HepG2 (cell line): ENCODE data around the gene PIP4K2B. TPM values are rescaled to one million over a fixed set of nuclear protein-coding genes. Genes with fewer than 3 reads are reported as not detected.

ENCODE experiments used
- ATAC-seq: fragments of 200-7000 bp; cut with Tn5 transposase; 3 replicates; pipeline ENCODE4 v1.9.1; 2020; ENCODE audit warnings: mild to moderate bottlenecking, moderate library complexity
- BruUV-seq: library from RNA; stranded (reverse); fragments of 400-500 nt; replicated peaks from 2 replicates; lab custom pipeline; 2021; lab: Mats Ljungman, UMichigan
- CTCF ChIA-PET: fragments of 300-600 bp; formaldehyde crosslinking; extraction: SDS; loops from one replicate; lab custom pipeline; 2021; ENCODE audit warnings: low total read pairs, inconsistent platforms, low intra/inter-chr PET ratio; lab: Yijun Ruan, JAX
- POLR2A ChIA-PET: fragments of 350-600 bp; sonication (Branson Sonifier 250); formaldehyde crosslinking; loops from one replicate; lab custom pipeline; 2020; ENCODE audit warnings: antibody characterized with exemption, inconsistent platforms; lab: Yijun Ruan, JAX
- DNase-seq: peaks from one replicate; pipeline ENCODE4 v3.0.0-alpha.2; 2015; ENCODE audit warnings: low spot score
- FAIRE-seq: peaks from 3 replicates; lab custom pipeline; 2011; peaks lifted over from hg19 to GRCh38; lab: Jason Lieb, UNC
- H2AFZ ChIP-seq: one replicate; pipeline ENCODE4 v1.6.1; 2011; ENCODE audit warnings: low read length, inconsistent platforms
- H3K27ac ChIP-seq: fragments of 300-600 bp; 3 replicates; pipeline ENCODE4 v1.8.0; 2011; ENCODE audit warnings: mixed run types, mild to moderate bottlenecking, mixed read lengths, low read length, inconsistent platforms; ENCODE audit not compliant: insufficient read depth; ENCODE audit errors: extremely low read length
- H3K27me3 ChIP-seq, 2 experiments: fragments of 200-600 bp in 1 of 2; 2 replicates in 1 of 2; 3 replicates in 1 of 2; pipeline versions ENCODE4 v1.6.0 to v1.8.0; 2011; ENCODE audit warnings: low read length in 2 of 2, mild to moderate bottlenecking in 2 of 2, moderate library complexity in 2 of 2, inconsistent platforms in 1 of 2; ENCODE audit not compliant: insufficient read depth in 2 of 2, control insufficient read depth in 1 of 2
- H3K36me3 ChIP-seq, 2 experiments: fragments of 200-600 bp in 1 of 2; replicated peaks in 1 of 2; 2 replicates in 1 of 2; 3 replicates in 1 of 2; pipeline versions ENCODE4 v1.5.1 to v1.8.0; 2011; ENCODE audit warnings: low read length in 2 of 2, inconsistent platforms in 1 of 2; ENCODE audit not compliant: insufficient read depth in 2 of 2, control insufficient read depth in 1 of 2
- H3K4me1 ChIP-seq: 2 replicates; pipeline ENCODE4 v1.5.1; 2012; ENCODE audit warnings: low read length, inconsistent platforms; ENCODE audit not compliant: insufficient read depth
- H3K4me2 ChIP-seq: 2 replicates; pipeline ENCODE4 v1.6.0; 2011; ENCODE audit warnings: low read depth, low read length, inconsistent platforms
- H3K4me3 ChIP-seq, 3 experiments: fragments of 200-600 bp in 1 of 3; sonication (generic), shearing (Covaris generic) in 1 of 3; replicated peaks in 1 of 3; 2 replicates each; pipeline ENCODE4 v1.5.1; 2011 to 2016; ENCODE audit warnings: low read length in 3 of 3, inconsistent platforms in 2 of 3, low read depth in 2 of 3, mild to moderate bottlenecking in 2 of 3, control low read depth in 1 of 3, mixed read lengths in 1 of 3; ENCODE audit not compliant: insufficient read depth in 1 of 3
- H3K79me2 ChIP-seq: one replicate; pipeline ENCODE4 v1.6.1; 2011; ENCODE audit warnings: low read length, inconsistent platforms; ENCODE audit not compliant: insufficient read depth
- H3K9ac ChIP-seq: 2 replicates; pipeline ENCODE4 v1.6.0; 2011; ENCODE audit warnings: mild to moderate bottlenecking, low read depth, low read length, inconsistent platforms; ENCODE audit not compliant: insufficient read depth
- H3K9me3 ChIP-seq: 2 replicates; pipeline ENCODE4 v1.5.1; 2012; ENCODE audit warnings: mild to moderate bottlenecking, low read length
- H4K20me1 ChIP-seq: 2 replicates; pipeline ENCODE4 v1.6.0; 2011; ENCODE audit warnings: inconsistent platforms, mild to moderate bottlenecking, low read length, moderate library complexity; ENCODE audit not compliant: insufficient read depth
- ATAD3A ChIP-seq: sonication (generic); formaldehyde crosslinking; IDR thresholded peaks from 2 replicates; pipeline ENCODE4 v1.4.0; 2020; ENCODE audit warnings: missing genetic modification reagents
- CTCF ChIP-seq: sonication (generic); formaldehyde crosslinking; IDR thresholded peaks from 2 replicates; pipeline ENCODE4 v1.5.0; 2020; ENCODE audit warnings: mild to moderate bottlenecking, missing genetic modification reagents, moderate library complexity
- FOXO4 ChIP-seq: sonication (generic); formaldehyde crosslinking; conservative IDR thresholded peaks from 2 replicates; pipeline ENCODE4 v1.8.1; 2023; ENCODE audit warnings: missing genetic modification reagents
- HMGXB4 ChIP-seq, 2 experiments: sonication (generic) in 1 of 2; formaldehyde crosslinking in 1 of 2; IDR thresholded peaks; 2 replicates each; pipeline versions ENCODE4 v1.4.0 to v1.6.1; 2018 to 2020; ENCODE audit warnings: missing genetic modification reagents in 2 of 2, borderline replicate concordance in 1 of 2, low read depth in 1 of 2, mild to moderate bottlenecking in 1 of 2, missing biosample characterization in 1 of 2
- HOMEZ ChIP-seq: IDR thresholded peaks from 2 replicates; pipeline ENCODE4 v1.6.1; 2016; ENCODE audit warnings: low read depth
- POLR2A ChIP-seq, 2 experiments: IDR thresholded peaks; 2 replicates each; pipeline ENCODE4 v1.6.1; 2011; ENCODE audit warnings: low read depth in 2 of 2, low read length in 2 of 2, mild to moderate bottlenecking in 1 of 2, moderate library complexity in 1 of 2; ENCODE audit not compliant: insufficient read depth in 1 of 2
- RAD21 ChIP-seq: fragments of 450-650 bp; formaldehyde crosslinking; IDR thresholded peaks from 2 replicates; pipeline ENCODE4 v1.5.0; 2020; ENCODE audit warnings: mild to moderate bottlenecking
- RFX3 ChIP-seq: IDR thresholded peaks from 2 replicates; pipeline ENCODE4 v1.6.1; 2016; ENCODE audit warnings: missing biosample characterization, missing genetic modification reagents
- SAP130 ChIP-seq: IDR thresholded peaks from 2 replicates; pipeline ENCODE4 v1.6.1; 2016; ENCODE audit warnings: low read depth
- STAG1 ChIP-seq: sonication (generic); formaldehyde crosslinking; IDR thresholded peaks from 2 replicates; pipeline ENCODE4 v1.4.0; 2020; ENCODE audit warnings: missing genetic modification reagents
- TBX2 ChIP-seq: sonication (generic); formaldehyde crosslinking; IDR thresholded peaks from 2 replicates; pipeline ENCODE4 v1.5.0; 2020; ENCODE audit warnings: missing genetic modification reagents, mild to moderate bottlenecking, borderline replicate concordance
- ZFP82 ChIP-seq: sonication (generic); formaldehyde crosslinking; IDR thresholded peaks from 2 replicates; pipeline ENCODE4 v1.5.1; 2020; ENCODE audit warnings: mild to moderate bottlenecking, missing genetic modification reagents, borderline replicate concordance
- ZMYM4 ChIP-seq: sonication (generic); formaldehyde crosslinking; IDR thresholded peaks from 2 replicates; pipeline ENCODE4 v1.8.1; 2023; ENCODE audit warnings: mild to moderate bottlenecking, missing genetic modification reagents
- ZNF740 ChIP-seq: sonication (generic); formaldehyde crosslinking; IDR thresholded peaks from 2 replicates; pipeline ENCODE4 v1.4.0; 2020; ENCODE audit warnings: missing genetic modification reagents
- ZNF747 ChIP-seq: sonication (generic); formaldehyde crosslinking; IDR thresholded peaks from 2 replicates; pipeline ENCODE4 v1.8.1; 2023; ENCODE audit warnings: missing genetic modification reagents, mild to moderate bottlenecking, borderline replicate concordance
- WGBS: methylation state at CpG from one replicate; pipeline ENCODE4 v1.1.6; 2017; ENCODE audit warnings: low lambda C conversion rate; 5-methylcytosine and 5-hydroxymethylcytosine counted together
- in situ Hi-C: cut with HindIII; loops from 2 replicates; pipeline ENCODE4 v1.10.0; 2017; ENCODE audit warnings: low pct_unique_long_range_greater_than_20kb; ENCODE audit not compliant: extremely low pct_ligation_motif_present
- intact Hi-C: fragments of 100-400 bp; cut with micrococcal nuclease; formaldehyde crosslinking; loops from one replicate; pipeline ENCODE4 v1.10.0; 2022; ENCODE audit not compliant: unreplicated experiment
- polyA plus RNA-seq, 8 experiments: library from polyadenylated mRNA; depleted of rRNA in 3 of 8; stranded (reverse) in 7 of 8; unstranded in 1 of 8; fragments of >200 nt; fragmentation: Illumina TruSeq in 4 of 8; extraction: Trizol in 4 of 8; gene quantifications; 2 replicates each; pipeline versions ENCODE4 v1.2.1 to v1.2.3, GENCODE V29; 2011 to 2016; ENCODE audit warnings: low read depth in 4 of 8, missing spikeins in 1 of 8, mixed read lengths in 1 of 8; ENCODE audit not compliant: insufficient read depth in 1 of 8
- total RNA-seq, 5 experiments: library from RNA; depleted of rRNA; stranded (reverse); fragments of >200 nt; fragmentation: Illumina TruSeq; extraction: Trizol; gene quantifications; 2 replicates each; pipeline ENCODE4 v1.2.3, GENCODE V29; 2016; ENCODE audit warnings: low read depth in 1 of 5

Gene PIP4K2B
- total and polyA plus RNA-seq, 2 of the 13 experiments (the other 11 are each of a cell fraction or from before 2014, with no cell fraction given), result 20.4 to 54.0 TPM

GRCh38 chr17:38733982-38734973 lies 65.1 kb downstream of the PIP4K2B start:
- ATAC-seq, result peak; percentile 29
- in situ Hi-C loops, result loop anchor here (5.0 kb wide), 1 partner anchor 57 kb away; no protein-coding TSS in a partner anchor
- 0 out of 2 replicates have a peak, but pooled peaks have one; percentile 67 for TF ChIP-seq FOXO4 (CRISPR knock-in tag)
- TF ChIP-seq RAD21 (CRISPR knock-in tag), result peak; percentile 55
- peak; percentile 70 for TF ChIP-seq CTCF (CRISPR knock-in tag)
- TF ChIP-seq SAP130, result 0 out of 2 replicates have a peak, but pooled peaks have one; percentile 17
- TF ChIP-seq ZFP82 (CRISPR knock-in tag), result no peak
- TF ChIP-seq HMGXB4 (CRISPR knock-in tag; IDR thresholded peaks at IDR 0.05; ENCODE audit: borderline replicate concordance in 1 of 2, low read depth in 1 of 2), result 0 out of 4 replicates have a peak, but pooled peaks of 1 of the 2 experiments have one; percentile 50
- TF ChIP-seq RFX3 (CRISPR knock-in tag), result no peak
- TF ChIP-seq ZNF740, result 0 out of 2 replicates have a peak, but pooled peaks have one; percentile 0
- TF ChIP-seq ZNF747, result peak; percentile 37; the same call in 1 of the 2 replicates
- peak; percentile 56; the same call in 1 of the 2 replicates for TF ChIP-seq TBX2 (CRISPR knock-in tag)
- peak; percentile 99 for TF ChIP-seq HOMEZ
- TF ChIP-seq STAG1 (CRISPR knock-in tag), result peak; percentile 49
- TF ChIP-seq ATAD3A (CRISPR knock-in tag), result no peak
- TF ChIP-seq POLR2A (IDR thresholded peaks at IDR 0.05; ENCODE audit: insufficient read depth in 1 of 2, low read depth in 2 of 2, low read length in 2 of 2), result peak in 1 of 2 experiments; percentile 60; a peak in 1 of 4 replicates
- peak; percentile 56; the same call in 1 of the 2 replicates for TF ChIP-seq ZMYM4 (CRISPR knock-in tag)

More at GRCh38 chr17:38733982-38734973, 65.1 kb downstream of the PIP4K2B start:
- intact Hi-C loops, result no loop called here
- DNase-seq, result peak; percentile 68
- H3K9me3 ChIP-seq, result no peaks in the 10 kb centered on the region
- H3K9ac ChIP-seq, result no peak overlapping the region
- peak overlapping the region; percentile 18 for H3K27ac ChIP-seq
- 75% methylated on average over 12 of the region's 15 CpGs for WGBS
- H3K4me2 ChIP-seq, result no peak overlapping the region
- H3K4me1 ChIP-seq, result peaks cover 50% of the 10 kb centered on the region
- FAIRE-seq, result no peak
- H3K27me3 ChIP-seq, result no peaks in the 10 kb centered on the region
- ChIA-PET CTCF (interaction anchor here (1.0 to 3.6 kb wide), 4 partner anchors 13 to 71 kb away, joined by 3 to 37 read pairs (median 6); partner anchors contain the start of gene PCGF2), POLR2A (interaction anchor here (0.7 to 2.2 kb wide), 12 partner anchors 8 to 109 kb away, joined by 3 to 27 read pairs (median 4); partner anchors contain the start of gene EPOP)
- TSS peak; percentile 51 for BruUV-seq
- H3K36me3 ChIP-seq, result peaks cover 26 to 49% of the 10 kb centered on the region in 2 experiments
- H3K79me2 ChIP-seq, result peaks cover 28% of the 10 kb centered on the region
- H4K20me1 ChIP-seq, result peaks cover 20% of the 10 kb centered on the region; the same call in 1 of the 2 replicates
- no peak overlapping the region for H3K4me3 ChIP-seq
- no peak overlapping the region for H2AFZ ChIP-seq
